ENCODE measurements around the gene TICRR.
"Not testable (repeated sequence)": the region's sequence is repeated elsewhere in the genome, so short reads cannot be mapped to it uniquely, and the experiment has no call there.

Gene TICRR

GRCh38 chr15:89566621-89567294, 8.5 kb upstream of the TICRR start:
- Histone ChIP-seq H3K4me1 (ENCODE audit: control insufficient read depth in 1 of 2, insufficient read depth in 2 of 2, low read length in 2 of 2) (no peaks in the 10 kb centered on the region), H3K9ac (ENCODE audit: low read depth in 1 of 2, low read length in 2 of 2) (no peak overlapping the region), H3K27me3 (ENCODE audit: control insufficient read depth in 1 of 2, insufficient read depth in 2 of 2, low read length in 2 of 2) (no peaks in the 10 kb centered on the region), H3K9me3 (ENCODE audit: control insufficient read depth in 1 of 2, low read length in 2 of 2) (no peaks in the 10 kb centered on the region), H3K27ac (ENCODE audit: low read depth, low read length) (no peak overlapping the region), H3K4me3 (ENCODE audit: low read depth in 1 of 2, low read length in 2 of 2) (no peak overlapping the region), H3K36me3 (ENCODE audit: control insufficient read depth in 1 of 2, insufficient read depth in 2 of 2, low read length in 2 of 2) (no peaks in the 10 kb centered on the region)

GRCh38 chr15:89569090-89569745, 6.1 kb upstream of the TICRR start:
- H3K4me1 ChIP-seq (ENCODE audit: control insufficient read depth in 1 of 2, insufficient read depth in 2 of 2, low read length in 2 of 2), result no peaks in the 10 kb centered on the region
- no peak overlapping the region for H3K4me3 ChIP-seq (ENCODE audit: low read depth in 1 of 2, low read length in 2 of 2)
- H3K27me3 ChIP-seq (ENCODE audit: control insufficient read depth in 1 of 2, insufficient read depth in 2 of 2, low read length in 2 of 2), result no peaks in the 10 kb centered on the region
- H3K27ac ChIP-seq (ENCODE audit: low read depth, low read length), result no peak overlapping the region
- no peak overlapping the region for H3K9ac ChIP-seq (ENCODE audit: low read depth in 1 of 2, low read length in 2 of 2)
- no peaks in the 10 kb centered on the region for H3K9me3 ChIP-seq (ENCODE audit: control insufficient read depth in 1 of 2, low read length in 2 of 2)
- no peaks in the 10 kb centered on the region for H3K36me3 ChIP-seq (ENCODE audit: control insufficient read depth in 1 of 2, insufficient read depth in 2 of 2, low read length in 2 of 2)

- H3K36me3 ChIP-seq (ENCODE audit: control insufficient read depth in 1 of 2, insufficient read depth in 2 of 2, low read length in 2 of 2), result no peaks in the 10 kb centered on the region
- H3K9me3 ChIP-seq (ENCODE audit: control insufficient read depth in 1 of 2, low read length in 2 of 2), result no peaks in the 10 kb centered on the region
- H3K9ac ChIP-seq (ENCODE audit: low read depth in 1 of 2, low read length in 2 of 2), result peak overlapping the region; percentile 16 to 41
- H3K27ac ChIP-seq (ENCODE audit: low read depth, low read length), result no peak overlapping the region
- peak overlapping the region; percentile 83 to 84 for H3K4me3 ChIP-seq (ENCODE audit: low read depth in 1 of 2, low read length in 2 of 2)
- no peaks in the 10 kb centered on the region for H3K27me3 ChIP-seq (ENCODE audit: control insufficient read depth in 1 of 2, insufficient read depth in 2 of 2, low read length in 2 of 2)
- H3K4me1 ChIP-seq (ENCODE audit: control insufficient read depth in 1 of 2, insufficient read depth in 2 of 2, low read length in 2 of 2), result peaks cover 4 to 8% of the 10 kb centered on the region in 2 donors
Observed at GRCh38 chr15:89575656-89576416, 567 bp downstream of the TICRR start.

GRCh38 chr15:89576417-89576773, 1.1 kb downstream of the TICRR start:
- peaks cover 4 to 8% of the 10 kb centered on the region in 2 donors for H3K4me1 ChIP-seq (ENCODE audit: control insufficient read depth in 1 of 2, insufficient read depth in 2 of 2, low read length in 2 of 2)
- no peaks in the 10 kb centered on the region for H3K27me3 ChIP-seq (ENCODE audit: control insufficient read depth in 1 of 2, insufficient read depth in 2 of 2, low read length in 2 of 2)
- no peak overlapping the region for H3K27ac ChIP-seq (ENCODE audit: low read depth, low read length)
- no peaks in the 10 kb centered on the region for H3K36me3 ChIP-seq (ENCODE audit: control insufficient read depth in 1 of 2, insufficient read depth in 2 of 2, low read length in 2 of 2)
- H3K9me3 ChIP-seq (ENCODE audit: control insufficient read depth in 1 of 2, low read length in 2 of 2), result no peaks in the 10 kb centered on the region
- H3K9ac ChIP-seq (ENCODE audit: low read depth in 1 of 2, low read length in 2 of 2), result peak overlapping the region; percentile 16 to 41
- peak overlapping the region; percentile 83 to 84 for H3K4me3 ChIP-seq (ENCODE audit: low read depth in 1 of 2, low read length in 2 of 2)

GRCh38 chr15:89577776-89578115, 2.5 kb downstream of the TICRR start:
- no peak overlapping the region for H3K27ac ChIP-seq (ENCODE audit: low read depth, low read length)
- no peaks in the 10 kb centered on the region for H3K36me3 ChIP-seq (ENCODE audit: control insufficient read depth in 1 of 2, insufficient read depth in 2 of 2, low read length in 2 of 2)
- H3K4me1 ChIP-seq (ENCODE audit: control insufficient read depth in 1 of 2, insufficient read depth in 2 of 2, low read length in 2 of 2), result peaks cover 4 to 8% of the 10 kb centered on the region in 2 donors
- H3K9me3 ChIP-seq (ENCODE audit: control insufficient read depth in 1 of 2, low read length in 2 of 2), result no peaks in the 10 kb centered on the region
- no peak overlapping the region for H3K4me3 ChIP-seq (ENCODE audit: low read depth in 1 of 2, low read length in 2 of 2)
- H3K9ac ChIP-seq (ENCODE audit: low read depth in 1 of 2, low read length in 2 of 2), result no peak overlapping the region
- no peaks in the 10 kb centered on the region for H3K27me3 ChIP-seq (ENCODE audit: control insufficient read depth in 1 of 2, insufficient read depth in 2 of 2, low read length in 2 of 2)

- Histone ChIP-seq H3K27ac (ENCODE audit: low read depth, low read length) (no peak overlapping the region), H3K4me3 (ENCODE audit: low read depth in 1 of 2, low read length in 2 of 2) (no peak overlapping the region)
Observed at GRCh38 chr15:89578146-89578545, 2.9 kb downstream of the TICRR start.

GRCh38 chr15:89580747-89581146, 5.5 kb downstream of the TICRR start:
- H3K27me3 ChIP-seq (ENCODE audit: control insufficient read depth in 1 of 2, insufficient read depth in 2 of 2, low read length in 2 of 2); H3K9ac ChIP-seq (ENCODE audit: low read depth in 1 of 2, low read length in 2 of 2); H3K36me3 ChIP-seq (ENCODE audit: control insufficient read depth in 1 of 2, insufficient read depth in 2 of 2, low read length in 2 of 2); H3K27ac ChIP-seq (ENCODE audit: low read depth, low read length); H3K4me1 ChIP-seq (ENCODE audit: control insufficient read depth in 1 of 2, insufficient read depth in 2 of 2, low read length in 2 of 2); H3K9me3 ChIP-seq (ENCODE audit: control insufficient read depth in 1 of 2, low read length in 2 of 2); H3K4me3 ChIP-seq (ENCODE audit: low read depth in 1 of 2, low read length in 2 of 2): not testable (repeated sequence)

More at GRCh38 chr15:89578146-89578545, 2.9 kb downstream of the TICRR start:
- H3K9ac ChIP-seq (ENCODE audit: low read depth in 1 of 2, low read length in 2 of 2), result no peak overlapping the region
- H3K4me1 ChIP-seq (ENCODE audit: control insufficient read depth in 1 of 2, insufficient read depth in 2 of 2, low read length in 2 of 2), result peaks cover 4 to 8% of the 10 kb centered on the region in 2 donors
- H3K27me3 ChIP-seq (ENCODE audit: control insufficient read depth in 1 of 2, insufficient read depth in 2 of 2, low read length in 2 of 2), result no peaks in the 10 kb centered on the region
- no peaks in the 10 kb centered on the region for H3K36me3 ChIP-seq (ENCODE audit: control insufficient read depth in 1 of 2, insufficient read depth in 2 of 2, low read length in 2 of 2)
- H3K9me3 ChIP-seq (ENCODE audit: control insufficient read depth in 1 of 2, low read length in 2 of 2), result no peaks in the 10 kb centered on the region

GRCh38 chr15:89586651-89587050, 11.4 kb downstream of the TICRR start:
- peaks cover 3 to 14% of the 10 kb centered on the region in 2 donors for H3K36me3 ChIP-seq (ENCODE audit: control insufficient read depth in 1 of 2, insufficient read depth in 2 of 2, low read length in 2 of 2)
- H3K27ac ChIP-seq (ENCODE audit: low read depth, low read length), result no peak overlapping the region
- H3K4me1 ChIP-seq (ENCODE audit: control insufficient read depth in 1 of 2, insufficient read depth in 2 of 2, low read length in 2 of 2), result no peaks in the 10 kb centered on the region
- no peak overlapping the region for H3K4me3 ChIP-seq (ENCODE audit: low read depth in 1 of 2, low read length in 2 of 2)
- H3K27me3 ChIP-seq (ENCODE audit: control insufficient read depth in 1 of 2, insufficient read depth in 2 of 2, low read length in 2 of 2), result no peaks in the 10 kb centered on the region
- H3K9ac ChIP-seq (ENCODE audit: low read depth in 1 of 2, low read length in 2 of 2), result no peak overlapping the region
- no peaks in the 10 kb centered on the region for H3K9me3 ChIP-seq (ENCODE audit: control insufficient read depth in 1 of 2, low read length in 2 of 2)

- Histone ChIP-seq H3K9me3 (ENCODE audit: control insufficient read depth in 1 of 2, low read length in 2 of 2) (no peaks in the 10 kb centered on the region), H3K9ac (ENCODE audit: low read depth in 1 of 2, low read length in 2 of 2) (no peak overlapping the region), H3K4me3 (ENCODE audit: low read depth in 1 of 2, low read length in 2 of 2) (no peak overlapping the region), H3K36me3 (ENCODE audit: control insufficient read depth in 1 of 2, insufficient read depth in 2 of 2, low read length in 2 of 2) (peaks cover 3 to 14% of the 10 kb centered on the region in 2 donors), H3K4me1 (ENCODE audit: control insufficient read depth in 1 of 2, insufficient read depth in 2 of 2, low read length in 2 of 2) (no peaks in the 10 kb centered on the region), H3K27ac (ENCODE audit: low read depth, low read length) (no peak overlapping the region), H3K27me3 (ENCODE audit: control insufficient read depth in 1 of 2, insufficient read depth in 2 of 2, low read length in 2 of 2) (no peaks in the 10 kb centered on the region)
Observed at GRCh38 chr15:89587955-89588354, 12.7 kb downstream of the TICRR start.

- Histone ChIP-seq H3K27me3 (ENCODE audit: control insufficient read depth in 1 of 2, insufficient read depth in 2 of 2, low read length in 2 of 2) (no peaks in the 10 kb centered on the region), H3K4me1 (ENCODE audit: control insufficient read depth in 1 of 2, insufficient read depth in 2 of 2, low read length in 2 of 2) (peaks cover 0 to 3% of the 10 kb centered on the region in 2 donors), H3K27ac (ENCODE audit: low read depth, low read length) (no peak overlapping the region), H3K9ac (ENCODE audit: low read depth in 1 of 2, low read length in 2 of 2) (no peak overlapping the region), H3K36me3 (ENCODE audit: control insufficient read depth in 1 of 2, insufficient read depth in 2 of 2, low read length in 2 of 2) (peaks cover 0 to 9% of the 10 kb centered on the region in 2 donors), H3K9me3 (ENCODE audit: control insufficient read depth in 1 of 2, low read length in 2 of 2) (no peaks in the 10 kb centered on the region), H3K4me3 (ENCODE audit: low read depth in 1 of 2, low read length in 2 of 2) (no peak overlapping the region)
Observed at GRCh38 chr15:89591834-89592233, 16.6 kb downstream of the TICRR start.

All from duodenal mucosa (tissue), 2 donors.